SK-N-SH treated with all-trans-retinoic acid at 6 μM for 48 hours (cell line): ENCODE data around the gene UBE2D4.

Experiments
- ATAC-seq: fragments of 200-7000 bp; cut with Tn5 transposase; 3 replicates; pipeline ENCODE4 v1.9.1; 2020; ENCODE audit warnings: mild to moderate bottlenecking, moderate library complexity
- ARNTL ChIP-seq: fragments of 450-650 bp; formaldehyde crosslinking; IDR thresholded peaks from 2 replicates; pipeline ENCODE4 v1.5.0; 2020; ENCODE audit warnings: low read depth, mild to moderate bottlenecking, moderate library complexity, borderline replicate concordance
- BACH2 ChIP-seq: fragments of 250-450 bp; sonication (Bioruptor Pico); IDR thresholded peaks from 2 replicates; pipeline ENCODE4 v1.9.0; 2021; ENCODE audit warnings: mild to moderate bottlenecking, borderline replicate concordance
- CREB5 ChIP-seq: fragments of 250-450 bp; sonication (Bioruptor Pico); IDR thresholded peaks from 2 replicates; pipeline ENCODE4 v1.5.1; 2020; ENCODE audit warnings: low read depth, mild to moderate bottlenecking, moderate library complexity
- CSDC2 ChIP-seq: fragments of 250-450 bp; sonication (Bioruptor Pico); IDR thresholded peaks from 2 replicates; pipeline ENCODE4 v1.5.0; 2020; ENCODE audit warnings: mild to moderate bottlenecking, moderate library complexity
- CSRNP3 ChIP-seq: fragments of 250-450 bp; sonication (Bioruptor Pico); IDR thresholded peaks from 2 replicates; pipeline ENCODE4 v1.5.1; 2021; ENCODE audit warnings: mild to moderate bottlenecking, moderate library complexity
- ESRRG ChIP-seq: fragments of 250-450 bp; sonication (Bioruptor Pico); IDR thresholded peaks from 2 replicates; pipeline ENCODE4 v1.6.1; 2021; ENCODE audit warnings: mild to moderate bottlenecking
- GLIS3 ChIP-seq: fragments of 250-450 bp; sonication (Bioruptor Pico); IDR thresholded peaks from 2 replicates; pipeline ENCODE4 v1.5.0; 2020; ENCODE audit warnings: mild to moderate bottlenecking, moderate library complexity
- ISL1 ChIP-seq: fragments of 250-450 bp; sonication (Bioruptor Pico); IDR thresholded peaks from 2 replicates; pipeline ENCODE4 v2.1.2; 2022; ENCODE audit warnings: mild to moderate bottlenecking, moderate library complexity
- OSR1 ChIP-seq: fragments of 250-450 bp; sonication (Bioruptor Pico); IDR thresholded peaks from 2 replicates; pipeline ENCODE4 v1.8.0; 2022; ENCODE audit warnings: moderate library complexity, mild to moderate bottlenecking, inconsistent platforms
- PATZ1 ChIP-seq: fragments of 250-450 bp; sonication (Bioruptor Pico); IDR thresholded peaks from 2 replicates; pipeline ENCODE4 v1.8.0; 2020; ENCODE audit warnings: mild to moderate bottlenecking, moderate library complexity, borderline replicate concordance
- POU6F1 ChIP-seq: fragments of 250-450 bp; sonication (Bioruptor Pico); IDR thresholded peaks from 2 replicates; pipeline ENCODE4 v1.8.0; 2021; ENCODE audit warnings: low read depth, mild to moderate bottlenecking, moderate library complexity, borderline replicate concordance
- PPARA ChIP-seq: fragments of 250-450 bp; sonication (Bioruptor Pico); IDR thresholded peaks from 2 replicates; pipeline ENCODE4 v1.5.0; 2020; ENCODE audit warnings: mild to moderate bottlenecking, borderline replicate concordance
- RARB ChIP-seq: fragments of 250-450 bp; sonication (Bioruptor Pico); IDR thresholded peaks from 2 replicates; pipeline ENCODE4 v1.8.0; 2021; ENCODE audit warnings: mild to moderate bottlenecking, moderate library complexity
- TOX ChIP-seq: fragments of 250-450 bp; sonication (Bioruptor Pico); IDR thresholded peaks from 2 replicates; pipeline ENCODE4 v1.8.0; 2021; ENCODE audit warnings: mild to moderate bottlenecking, moderate library complexity, borderline replicate concordance
- TSHZ2 ChIP-seq: fragments of 250-450 bp; sonication (Bioruptor Pico); IDR thresholded peaks from 2 replicates; pipeline ENCODE4 v1.5.0; 2020; ENCODE audit warnings: mild to moderate bottlenecking, moderate library complexity
- ZC3H10 ChIP-seq: fragments of 250-450 bp; sonication (Bioruptor Pico); IDR thresholded peaks from 2 replicates; pipeline ENCODE4 v1.5.1; 2021; ENCODE audit warnings: mild to moderate bottlenecking, moderate library complexity
- ZFP3 ChIP-seq: fragments of 250-450 bp; sonication (Bioruptor Pico); IDR thresholded peaks from 2 replicates; pipeline ENCODE4 v1.5.0; 2020; ENCODE audit warnings: mild to moderate bottlenecking, moderate library complexity
- ZFP30 ChIP-seq: fragments of 450-650 bp; formaldehyde crosslinking; IDR thresholded peaks from 2 replicates; pipeline ENCODE4 v1.5.0; 2022; ENCODE audit warnings: mild to moderate bottlenecking, moderate library complexity
- ZNF565 ChIP-seq: fragments of 450-650 bp; formaldehyde crosslinking; conservative IDR thresholded peaks from 2 replicates; pipeline ENCODE4 v1.5.0; 2020; ENCODE audit warnings: low read depth, mild to moderate bottlenecking, moderate library complexity
- ZNF8 ChIP-seq: fragments of 450-650 bp; formaldehyde crosslinking; IDR thresholded peaks from 2 replicates; pipeline ENCODE4 v1.5.0; 2020; ENCODE audit warnings: mild to moderate bottlenecking, moderate library complexity

The UBE2D4 gene

GRCh38 chr7:43938892-43939482 is 12.8 kb downstream of the UBE2D4 start:
- no peak for ATAC-seq

GRCh38 chr7:43942250-43942649 is 16.0 kb downstream of the UBE2D4 start:
- no peak for ATAC-seq
- TF ChIP-seq ZC3H10 (CRISPR knock-in tag) (no peak), GLIS3 (CRISPR knock-in tag) (no peak), CSDC2 (CRISPR knock-in tag) (no peak), PATZ1 (no peak), ZFP3 (CRISPR knock-in tag) (no peak), POU6F1 (CRISPR knock-in tag) (no peak), ESRRG (CRISPR knock-in tag) (no peak), ZFP30 (CRISPR knock-in tag) (no peak), RARB (CRISPR knock-in tag) (no peak), ZNF8 (CRISPR knock-in tag) (no peak), OSR1 (no peak), ARNTL (CRISPR knock-in tag) (no peak), ZNF565 (no peak), CREB5 (CRISPR knock-in tag) (no peak), PPARA (CRISPR knock-in tag) (no peak), TSHZ2 (CRISPR knock-in tag) (no peak), CSRNP3 (CRISPR knock-in tag) (no peak)

More at GRCh38 chr7:43938892-43939482, 12.8 kb downstream of the UBE2D4 start:
- no peak for TF ChIP-seq ESRRG (CRISPR knock-in tag)
- TF ChIP-seq, all 23 proteins: peak for 0

- no peak for ATAC-seq
- TF ChIP-seq ESRRG (CRISPR knock-in tag) (no peak), ARNTL (CRISPR knock-in tag) (no peak), ISL1 (CRISPR knock-in tag) (no peak), CSRNP3 (CRISPR knock-in tag) (no peak), TOX (CRISPR knock-in tag) (no peak), CSDC2 (CRISPR knock-in tag) (no peak), PPARA (CRISPR knock-in tag) (no peak), ZFP3 (CRISPR knock-in tag) (no peak), GLIS3 (CRISPR knock-in tag) (no peak), TSHZ2 (CRISPR knock-in tag) (no peak), BACH2 (CRISPR knock-in tag) (no peak), PATZ1 (no peak)
Measured at GRCh38 chr7:43942997-43943396, 16.8 kb downstream of the UBE2D4 start.
